Smooth muscle cell (in vitro differentiated cells): ENCODE results near the gene PLEKHA6. TPM values are rescaled to one million over a fixed set of nuclear protein-coding genes. Genes with fewer than 3 reads are reported as not detected.

Source experiments
- DNase-seq: peaks from one replicate; lab custom pipeline; 2025; ENCODE audit not compliant: unreplicated experiment; lab: John Stamatoyannopoulos, UW
- H2AFZ ChIP-seq: fragments of 200-600 bp; sonication (generic); 2 replicates; pipeline ENCODE4 v1.6.0; 2016; ENCODE audit warnings: antibody characterized with exemption, low read depth, mild to moderate bottlenecking
- H3F3A ChIP-seq: fragments of 200-600 bp; sonication (generic); 2 replicates; pipeline ENCODE4 v1.6.0; 2017; ENCODE audit warnings: antibody characterized with exemption, low read depth
- H3K27ac ChIP-seq: fragments of 200-600 bp; sonication (generic); 2 replicates; pipeline ENCODE4 v1.5.1; 2016; ENCODE audit warnings: low read depth, mild to moderate bottlenecking
- H3K27me3 ChIP-seq: fragments of 200-600 bp; sonication (generic); 2 replicates; pipeline ENCODE4 v1.6.1; 2016; ENCODE audit warnings: low read depth, mild to moderate bottlenecking
- H3K36me3 ChIP-seq: fragments of 200-600 bp; sonication (generic); 2 replicates; pipeline ENCODE4 v1.5.1; 2016; ENCODE audit warnings: low read depth
- H3K4me1 ChIP-seq: fragments of 200-600 bp; sonication (generic); 2 replicates; pipeline ENCODE4 v1.5.1; 2016; ENCODE audit warnings: low read depth
- H3K4me2 ChIP-seq: fragments of 200-600 bp; sonication (generic); 2 replicates; pipeline ENCODE4 v1.6.0; 2016; ENCODE audit warnings: mild to moderate bottlenecking
- H3K4me3 ChIP-seq: fragments of 200-600 bp; sonication (generic); 2 replicates; pipeline ENCODE4 v1.5.1; 2016; ENCODE audit warnings: mild to moderate bottlenecking
- H3K79me2 ChIP-seq: fragments of 200-600 bp; sonication (generic); 2 replicates; pipeline ENCODE4 v1.6.0; 2016; ENCODE audit warnings: low read depth, mild to moderate bottlenecking
- H3K9ac ChIP-seq: fragments of 200-600 bp; sonication (generic); 2 replicates; pipeline ENCODE4 v1.6.0; 2016; ENCODE audit warnings: low read depth
- H3K9me3 ChIP-seq: fragments of 200-600 bp; sonication (generic); replicated peaks from 2 replicates; pipeline ENCODE4 v1.5.1; 2016; ENCODE audit warnings: low read depth
- H4K20me1 ChIP-seq: fragments of 200-600 bp; sonication (generic); 2 replicates; pipeline ENCODE4 v1.6.0; 2016; ENCODE audit warnings: low read depth
- WGBS: methylation state at CpG from one replicate; pipeline ENCODE4 v1.1.7; 2016; ENCODE audit warnings: low lambda C conversion rate; 5-methylcytosine and 5-hydroxymethylcytosine counted together
- polyA plus RNA-seq: library from polyadenylated mRNA; unstranded; fragments of >200 nt; fragmentation: Nextera tagmentation; extraction: Ambion mirVana; gene quantifications from 2 replicates; pipeline ENCODE4 v1.2.1, GENCODE V29; 2016
- total RNA-seq: library from RNA; depleted of rRNA; stranded (reverse); fragments of >200 nt; gene quantifications from 2 replicates; pipeline ENCODE4 v1.2.3, GENCODE V29; 2014
- TF ChIP-seq, protein P1 (sequence below): fragments of 200-600 bp; sonication (generic); IDR thresholded peaks from 2 replicates; pipeline ENCODE4 v1.5.1; 2017; ENCODE audit warnings: borderline replicate concordance, mild to moderate bottlenecking, antibody characterized with exemption; ENCODE audit not compliant: insufficient read depth, poor library complexity, severe bottlenecking

The PLEKHA6 gene
- total and polyA plus RNA-seq, 2 experiments from 2014 or later = 0.45 to 0.85 TPM

DNA sequence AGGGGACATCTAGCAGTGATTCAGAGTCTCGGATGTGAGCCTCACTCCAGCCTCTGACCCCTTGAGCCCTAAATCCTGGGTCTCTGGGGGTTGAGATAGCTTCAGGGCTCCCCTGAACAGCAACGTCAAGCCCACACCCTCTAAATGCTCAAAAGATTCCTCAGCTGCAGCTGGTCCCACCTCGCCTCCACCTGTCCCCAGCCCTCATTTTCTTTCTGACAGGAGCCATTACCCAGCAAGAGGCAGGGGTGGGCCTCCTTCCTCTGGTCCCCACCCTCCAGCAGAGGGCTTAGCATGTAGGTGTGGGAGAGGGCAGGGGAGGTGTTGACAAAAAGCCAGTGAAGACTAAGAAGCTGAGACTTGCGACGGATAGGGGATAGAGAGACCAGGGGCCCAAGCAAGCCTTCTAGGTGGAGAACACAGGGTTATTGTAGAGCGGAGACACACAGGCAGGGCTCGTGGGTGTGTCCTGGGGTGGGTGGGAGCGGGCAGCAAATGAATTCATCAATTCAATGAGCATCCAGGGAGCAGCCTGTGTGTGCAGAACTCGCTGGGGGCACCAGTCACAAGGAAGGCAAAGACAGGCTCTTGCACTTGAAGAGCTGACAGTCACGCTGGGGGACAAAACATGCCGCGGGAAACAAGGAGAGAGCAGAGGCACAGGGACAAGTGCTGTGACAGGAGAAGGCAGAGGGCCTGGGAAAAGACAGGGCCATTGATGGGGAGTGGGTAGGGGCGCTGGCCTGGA lies 97.0 kb downstream of the PLEKHA6 start:
- Histone ChIP-seq H3K4me3 (no peak overlapping the region), H3K79me2 (no peaks in the 10 kb centered on the region), H3K27ac (peak overlapping the region; percentile 70), H3K27me3 (no peaks in the 10 kb centered on the region), H3K36me3 (no peaks in the 10 kb centered on the region), H3K9me3 (no peaks in the 10 kb centered on the region), H3K4me2 (peak overlapping the region; percentile 62), H3K4me1 (peaks cover 18% of the 10 kb centered on the region), H4K20me1 (peaks cover 5% of the 10 kb centered on the region), H2AFZ (no peak overlapping the region), H3F3A (peaks cover 13% of the 10 kb centered on the region), H3K9ac (no peak overlapping the region)
- TF ChIP-seq, protein P1, sequence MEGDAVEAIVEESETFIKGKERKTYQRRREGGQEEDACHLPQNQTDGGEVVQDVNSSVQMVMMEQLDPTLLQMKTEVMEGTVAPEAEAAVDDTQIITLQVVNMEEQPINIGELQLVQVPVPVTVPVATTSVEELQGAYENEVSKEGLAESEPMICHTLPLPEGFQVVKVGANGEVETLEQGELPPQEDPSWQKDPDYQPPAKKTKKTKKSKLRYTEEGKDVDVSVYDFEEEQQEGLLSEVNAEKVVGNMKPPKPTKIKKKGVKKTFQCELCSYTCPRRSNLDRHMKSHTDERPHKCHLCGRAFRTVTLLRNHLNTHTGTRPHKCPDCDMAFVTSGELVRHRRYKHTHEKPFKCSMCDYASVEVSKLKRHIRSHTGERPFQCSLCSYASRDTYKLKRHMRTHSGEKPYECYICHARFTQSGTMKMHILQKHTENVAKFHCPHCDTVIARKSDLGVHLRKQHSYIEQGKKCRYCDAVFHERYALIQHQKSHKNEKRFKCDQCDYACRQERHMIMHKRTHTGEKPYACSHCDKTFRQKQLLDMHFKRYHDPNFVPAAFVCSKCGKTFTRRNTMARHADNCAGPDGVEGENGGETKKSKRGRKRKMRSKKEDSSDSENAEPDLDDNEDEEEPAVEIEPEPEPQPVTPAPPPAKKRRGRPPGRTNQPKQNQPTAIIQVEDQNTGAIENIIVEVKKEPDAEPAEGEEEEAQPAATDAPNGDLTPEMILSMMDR = no peak
- DNase-seq = no peak
- WGBS = 79% methylated on average over 13 of the region's 13 CpGs

DNA sequence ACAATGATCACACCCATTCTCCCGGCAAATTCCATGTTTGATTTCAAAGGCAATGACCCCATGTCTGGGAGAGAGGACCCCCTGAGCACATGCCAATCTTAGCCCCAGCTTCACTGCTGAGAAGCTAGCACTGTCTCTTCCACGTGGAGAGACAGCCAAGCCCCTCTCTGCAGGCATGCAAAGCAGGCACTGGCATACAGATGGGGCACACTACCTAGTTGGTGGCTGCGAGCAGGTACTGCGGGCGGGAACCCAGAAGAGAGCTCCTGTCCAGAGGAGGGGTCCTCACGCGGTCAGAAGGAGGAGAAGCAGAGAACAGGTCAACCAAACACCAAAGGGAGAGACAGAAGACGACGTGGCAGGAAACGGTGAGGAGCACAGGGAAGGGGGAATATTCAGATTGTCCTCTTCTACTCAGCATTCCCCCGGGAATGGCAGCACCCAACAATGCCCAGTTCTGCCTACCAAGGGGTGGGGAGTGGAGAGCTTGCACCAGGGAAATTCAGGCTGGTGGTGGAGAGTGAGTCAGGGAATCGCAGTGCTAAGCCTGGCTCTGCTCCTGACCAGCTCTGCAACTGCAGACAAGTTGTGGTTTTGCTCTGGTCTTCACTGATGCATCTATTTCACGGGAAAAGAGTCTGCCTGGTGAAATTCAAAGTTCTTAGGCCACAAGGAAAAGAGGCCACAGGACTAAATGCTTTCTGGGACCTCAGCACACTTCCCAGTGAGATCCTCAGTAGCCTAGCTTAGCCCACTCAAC lies 97.8 kb downstream of the PLEKHA6 start:
- no peaks in the 10 kb centered on the region for H3K9me3 ChIP-seq
- WGBS = 79% methylated on average over 13 of the region's 13 CpGs
- TF ChIP-seq, protein P1 = no peak
- no peaks in the 10 kb centered on the region for H3K36me3 ChIP-seq
- peak overlapping the region; percentile 54 for H3K4me2 ChIP-seq
- H3F3A ChIP-seq = peaks cover 13% of the 10 kb centered on the region
- peaks cover 5% of the 10 kb centered on the region for H4K20me1 ChIP-seq
- peak overlapping the region; percentile 70 for H3K27ac ChIP-seq
- peaks cover 18% of the 10 kb centered on the region for H3K4me1 ChIP-seq
- no peaks in the 10 kb centered on the region for H3K79me2 ChIP-seq
- H2AFZ ChIP-seq = no peak overlapping the region
- no peak overlapping the region for H3K9ac ChIP-seq
- H3K4me3 ChIP-seq = no peak overlapping the region
- no peak for DNase-seq
- no peaks in the 10 kb centered on the region for H3K27me3 ChIP-seq

DNA sequence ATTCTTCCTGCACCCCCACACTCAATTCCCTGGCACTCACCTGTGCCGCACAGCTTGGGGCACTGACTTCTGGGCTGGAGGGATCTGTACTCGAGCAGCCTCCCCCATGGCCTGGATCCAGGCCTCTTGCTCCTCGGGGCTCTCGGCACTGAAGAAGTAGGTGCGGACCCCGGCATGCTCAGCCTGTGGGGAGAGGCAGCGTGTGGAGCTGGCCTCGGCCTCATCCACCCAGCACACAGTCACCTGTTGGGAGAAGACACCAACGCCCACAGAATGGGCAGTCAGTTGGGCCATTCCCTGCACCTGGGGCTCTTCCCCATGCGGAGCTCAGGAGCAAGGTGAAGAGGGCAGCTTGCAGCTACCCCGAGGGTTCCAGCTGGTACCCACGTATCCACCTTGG lies 98.5 kb downstream of the PLEKHA6 start:
- TF ChIP-seq, protein P1 = no peak
- Histone ChIP-seq H3K27me3 (no peaks in the 10 kb centered on the region), H4K20me1 (peaks cover 5% of the 10 kb centered on the region), H3K36me3 (no peaks in the 10 kb centered on the region), H3K4me2 (no peak overlapping the region), H3K4me1 (peaks cover 18% of the 10 kb centered on the region), H3K4me3 (no peak overlapping the region), H3F3A (peaks cover 13% of the 10 kb centered on the region), H3K27ac (no peak overlapping the region), H3K79me2 (no peaks in the 10 kb centered on the region), H3K9me3 (no peaks in the 10 kb centered on the region), H3K9ac (no peak overlapping the region), H2AFZ (no peak overlapping the region)
- 94% methylated on average over 12 of the region's 12 CpGs for WGBS
- DNase-seq = no peak
